ENCODE results near the gene ABCC10.
"Not testable (repeated sequence)": the region's sequence is repeated elsewhere in the genome, so short reads cannot be mapped to it uniquely, and the experiment has no call there.

ABCC10 gene

GRCh38 chr6:43445576-43445975 is 18.2 kb downstream of the ABCC10 start:
- TF ChIP-seq GATA1 (IDR thresholded peaks at IDR 0.05; ENCODE audit: low read depth, low read length) (no peak), POLR2A (IDR thresholded peaks at IDR 0.05; ENCODE audit: low read length) (no peak)
- DNase-seq, result no peak

GRCh38 chr6:43447604-43448003 is 20.3 kb downstream of the ABCC10 start:
- no peak for DNase-seq
- TF ChIP-seq GATA1 (IDR thresholded peaks at IDR 0.05; ENCODE audit: low read depth, low read length) (no peak), POLR2A (IDR thresholded peaks at IDR 0.05; ENCODE audit: low read length) (no peak)

- no peak for DNase-seq
- no peak for TF ChIP-seq POLR2A (IDR thresholded peaks at IDR 0.05; ENCODE audit: low read length)
- no peak for TF ChIP-seq GATA1 (IDR thresholded peaks at IDR 0.05; ENCODE audit: low read depth, low read length)
These were observed 21.6 kb downstream of the ABCC10 start for GRCh38 chr6:43448916-43449315.

GRCh38 chr6:43450699-43451131 is 23.4 kb downstream of the ABCC10 start:
- no peak for TF ChIP-seq POLR2A (IDR thresholded peaks at IDR 0.05; ENCODE audit: low read length)
- no peak for TF ChIP-seq GATA1 (IDR thresholded peaks at IDR 0.05; ENCODE audit: low read depth, low read length)

GRCh38 chr6:43451348-43451747 is 24.0 kb downstream of the ABCC10 start:
- no peak for TF ChIP-seq POLR2A (IDR thresholded peaks at IDR 0.05; ENCODE audit: low read length)
- TF ChIP-seq GATA1 (IDR thresholded peaks at IDR 0.05; ENCODE audit: low read depth, low read length), result no peak
- no peak for DNase-seq

More at GRCh38 chr6:43450699-43451131, 23.4 kb downstream of the ABCC10 start:
- DNase-seq, result no peak

GRCh38 chr6:43451939-43452338 is 24.6 kb downstream of the ABCC10 start:
- no peak for TF ChIP-seq POLR2A (IDR thresholded peaks at IDR 0.05; ENCODE audit: low read length)
- no peak for TF ChIP-seq GATA1 (IDR thresholded peaks at IDR 0.05; ENCODE audit: low read depth, low read length)
- no peak for DNase-seq

GRCh38 chr6:43452896-43453295 is 25.6 kb downstream of the ABCC10 start:
- TF ChIP-seq GATA1 (IDR thresholded peaks at IDR 0.05; ENCODE audit: low read depth, low read length) (no peak), POLR2A (IDR thresholded peaks at IDR 0.05; ENCODE audit: low read length) (no peak)
- DNase-seq, result no peak

- DNase-seq, result no peak
- no peak for TF ChIP-seq POLR2A (IDR thresholded peaks at IDR 0.05; ENCODE audit: low read length)
- no peak for TF ChIP-seq GATA1 (IDR thresholded peaks at IDR 0.05; ENCODE audit: low read depth, low read length)
These were observed 26.5 kb downstream of the ABCC10 start for GRCh38 chr6:43453831-43454230.

- no peak for TF ChIP-seq GATA1 (IDR thresholded peaks at IDR 0.05; ENCODE audit: low read depth, low read length)
- TF ChIP-seq POLR2A (IDR thresholded peaks at IDR 0.05; ENCODE audit: low read length), result no peak
- DNase-seq, result peak; percentile 78 to 84
These were observed 27.0 kb downstream of the ABCC10 start for GRCh38 chr6:43454290-43454695.

- peak; percentile 18 to 36 for DNase-seq
- TF ChIP-seq POLR2A (IDR thresholded peaks at IDR 0.05; ENCODE audit: low read length) (no peak), GATA1 (IDR thresholded peaks at IDR 0.05; ENCODE audit: low read depth, low read length) (no peak)
These were observed 27.6 kb downstream of the ABCC10 start for GRCh38 chr6:43454696-43455530.

- TF ChIP-seq POLR2A (IDR thresholded peaks at IDR 0.05; ENCODE audit: low read length) (no peak), GATA1 (IDR thresholded peaks at IDR 0.05; ENCODE audit: low read depth, low read length) (no peak)
- peak; percentile 27 to 36 for DNase-seq
These were observed 28.4 kb downstream of the ABCC10 start, which contains the start of gene DLK2 for GRCh38 chr6:43455531-43456428. TSS of gene DLK2 (minus strand) at chr6:43455548. CDS start at chr6:43454825, 723 bp downstream.

- TF ChIP-seq GATA1 (IDR thresholded peaks at IDR 0.05; ENCODE audit: low read depth, low read length) (no peak), POLR2A (IDR thresholded peaks at IDR 0.05; ENCODE audit: low read length) (no peak)
- no peak for DNase-seq
These were observed 30.3 kb downstream of the ABCC10 start for GRCh38 chr6:43457643-43458042.

GRCh38 chr6:43458154-43458553 is 30.8 kb downstream of the ABCC10 start:
- not testable (repeated sequence) for DNase-seq

GRCh38 chr6:43459535-43459934 is 32.2 kb downstream of the ABCC10 start:
- DNase-seq, result no peak

More at GRCh38 chr6:43459535-43459934, 32.2 kb downstream of the ABCC10 start:
- TF ChIP-seq GATA1 (IDR thresholded peaks at IDR 0.05; ENCODE audit: low read depth, low read length) (no peak), POLR2A (IDR thresholded peaks at IDR 0.05; ENCODE audit: low read length) (no peak)

Measured in erythroblast (primary cell).